Measurements from ENCODE around the gene KCNMA1. TPM values are rescaled to one million over a fixed set of nuclear protein-coding genes. Genes with fewer than 3 reads are reported as not detected.

Gene KCNMA1
- total and polyA plus RNA-seq, 10 of the 15 experiments (the other 5 are each of a cell fraction or from before 2014, with no cell fraction given), result 8.5 to 77.0 (median 21.3) TPM

DNA sequence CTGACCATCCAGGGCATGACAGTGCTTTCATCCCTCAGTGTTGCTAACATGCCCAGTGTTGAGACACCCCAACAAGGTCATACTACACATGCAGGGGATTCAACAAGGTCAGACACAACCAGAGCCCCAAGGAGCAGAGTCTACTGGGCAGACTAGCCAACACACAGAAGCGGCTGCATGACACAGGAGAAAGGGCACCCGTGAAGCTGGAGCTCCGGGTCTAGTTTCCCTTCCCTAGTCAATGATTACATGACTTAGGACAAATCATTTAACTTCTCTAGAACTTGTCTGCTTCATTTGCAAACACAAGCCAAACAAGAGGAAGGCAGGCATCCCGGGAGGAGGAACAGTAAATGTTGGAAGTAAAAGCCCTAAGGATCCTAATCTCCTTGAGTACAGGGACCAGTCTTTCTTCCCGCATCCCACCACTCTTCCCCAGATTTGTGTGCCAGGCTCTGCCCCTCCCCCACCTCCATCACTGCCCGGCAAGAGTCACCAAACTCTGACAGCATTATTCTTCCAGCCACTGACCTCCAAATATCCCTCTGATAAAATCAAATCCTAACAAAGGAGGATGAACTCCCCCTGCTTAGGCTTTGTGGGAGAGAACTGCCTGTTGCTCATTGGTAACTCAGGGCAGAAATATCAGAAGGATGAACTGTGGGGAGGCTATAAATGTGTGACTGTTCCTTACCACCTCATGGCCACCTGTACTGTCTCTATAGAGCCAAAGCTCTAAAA lies 104.3 kb downstream of the KCNMA1 start (continued):
- TF ChIP-seq JUNB (IDR thresholded peaks at IDR 0.05), result no peak
- no peak for TF ChIP-seq RELA (IDR thresholded peaks at IDR 0.05; ENCODE audit: borderline replicate concordance, partially characterized antibody)
- no peak for TF ChIP-seq CBX5 (IDR thresholded peaks at IDR 0.05; ENCODE audit: low read depth)
- no peak for TF ChIP-seq TCF7 (IDR thresholded peaks at IDR 0.05; ENCODE audit: borderline replicate concordance)
- TF ChIP-seq BACH1 (IDR thresholded peaks at IDR 0.05; ENCODE audit: borderline replicate concordance), result no peak
- no peak for TF ChIP-seq ZNF217 (IDR thresholded peaks at IDR 0.05)
- TF ChIP-seq FOS (IDR thresholded peaks at IDR 0.05; ENCODE audit: borderline replicate concordance, extremely low read depth, insufficient read length), result no peak
- no peak for TF ChIP-seq KAT2A (conservative IDR thresholded peaks at IDR 0.05; ENCODE audit: control insufficient read depth, low read depth, low read length)
- no peak for TF ChIP-seq TAF1 (IDR thresholded peaks at IDR 0.05; ENCODE audit: borderline replicate concordance, low read depth, low read length)
- TF ChIP-seq CEBPB (IDR thresholded peaks at IDR 0.05; ENCODE audit: borderline replicate concordance in 1 of 2, low read depth in 2 of 2, low read length in 2 of 2), result no peak
- TF ChIP-seq MTA3 (IDR thresholded peaks at IDR 0.05; ENCODE audit: borderline replicate concordance, low read length), result no peak
- TF ChIP-seq SMAD5 (IDR thresholded peaks at IDR 0.05; ENCODE audit: low read depth), result no peak
- TF ChIP-seq FOXM1 (IDR thresholded peaks at IDR 0.05; ENCODE audit: low read depth, low read length), result no peak

DNA sequence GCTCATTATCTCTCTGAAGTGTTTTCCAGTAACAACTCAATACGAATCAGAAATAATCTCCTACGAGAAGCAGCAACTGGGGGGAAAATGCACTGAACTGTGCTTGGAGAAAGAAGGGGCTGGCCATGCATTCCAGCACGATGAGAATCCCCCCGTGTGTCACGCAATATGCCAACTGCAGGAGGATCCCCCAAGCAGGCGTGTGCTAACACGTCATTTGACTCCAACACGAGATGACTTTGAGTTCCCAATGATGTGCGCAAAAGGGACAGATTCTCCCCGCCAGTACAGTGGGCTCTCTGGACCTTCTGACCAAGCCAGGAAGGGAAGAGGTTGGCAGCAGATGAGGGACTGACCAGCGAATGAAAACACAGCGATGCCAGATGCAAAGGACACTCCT lies 105.5 kb downstream of the KCNMA1 start:
- H3K9ac ChIP-seq (ENCODE audit: control insufficient read depth, insufficient read depth, low read length), result no peak overlapping the region
- in situ Hi-C loops (cut with MboI), result no loop called here
- TF ChIP-seq SRF (IDR thresholded peaks at IDR 0.05; ENCODE audit: low read depth in 2 of 2, low read length in 2 of 2) (no peak), MTA3 (IDR thresholded peaks at IDR 0.05; ENCODE audit: borderline replicate concordance, low read length) (no peak), IKZF2 (IDR thresholded peaks at IDR 0.05) (no peak), RFX5 (IDR thresholded peaks at IDR 0.05; ENCODE audit: low read depth, low read length) (no peak), IRF4 (IDR thresholded peaks at IDR 0.05; ENCODE audit: low read depth, low read length) (no peak)
- TF ChIP-seq, protein P1, sequence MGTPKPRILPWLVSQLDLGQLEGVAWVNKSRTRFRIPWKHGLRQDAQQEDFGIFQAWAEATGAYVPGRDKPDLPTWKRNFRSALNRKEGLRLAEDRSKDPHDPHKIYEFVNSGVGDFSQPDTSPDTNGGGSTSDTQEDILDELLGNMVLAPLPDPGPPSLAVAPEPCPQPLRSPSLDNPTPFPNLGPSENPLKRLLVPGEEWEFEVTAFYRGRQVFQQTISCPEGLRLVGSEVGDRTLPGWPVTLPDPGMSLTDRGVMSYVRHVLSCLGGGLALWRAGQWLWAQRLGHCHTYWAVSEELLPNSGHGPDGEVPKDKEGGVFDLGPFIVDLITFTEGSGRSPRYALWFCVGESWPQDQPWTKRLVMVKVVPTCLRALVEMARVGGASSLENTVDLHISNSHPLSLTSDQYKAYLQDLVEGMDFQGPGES (IDR thresholded peaks at IDR 0.05), result no peak
- TF ChIP-seq, protein P2, sequence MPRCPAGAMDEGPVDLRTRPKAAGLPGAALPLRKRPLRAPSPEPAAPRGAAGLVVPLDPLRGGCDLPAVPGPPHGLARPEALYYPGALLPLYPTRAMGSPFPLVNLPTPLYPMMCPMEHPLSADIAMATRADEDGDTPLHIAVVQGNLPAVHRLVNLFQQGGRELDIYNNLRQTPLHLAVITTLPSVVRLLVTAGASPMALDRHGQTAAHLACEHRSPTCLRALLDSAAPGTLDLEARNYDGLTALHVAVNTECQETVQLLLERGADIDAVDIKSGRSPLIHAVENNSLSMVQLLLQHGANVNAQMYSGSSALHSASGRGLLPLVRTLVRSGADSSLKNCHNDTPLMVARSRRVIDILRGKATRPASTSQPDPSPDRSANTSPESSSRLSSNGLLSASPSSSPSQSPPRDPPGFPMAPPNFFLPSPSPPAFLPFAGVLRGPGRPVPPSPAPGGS (IDR thresholded peaks at IDR 0.05; ENCODE audit: borderline replicate concordance, insufficient read depth, low read depth, low read length, poor library complexity, severe bottlenecking), result no peak

More for the DNA sequence above, 105.5 kb downstream of the KCNMA1 start:
- no peak for FAIRE-seq
- Histone ChIP-seq H3K4me2 (ENCODE audit: control insufficient read depth, insufficient read depth) (no peak overlapping the region), H2AFZ (ENCODE audit: control insufficient read depth, low read depth, low read length) (no peak overlapping the region), H3K9me3 (replicated peaks; ENCODE audit: control insufficient read depth, insufficient read depth, low read length) (no peaks in the 10 kb centered on the region), H3K4me3 (no peak overlapping the region), H3K4me1 (ENCODE audit: control insufficient read depth, insufficient read depth, low read length) (no peaks in the 10 kb centered on the region), H3K79me2 (ENCODE audit: control insufficient read depth, insufficient read depth, low read length) (no peaks in the 10 kb centered on the region), H3K36me3 (ENCODE audit: control insufficient read depth in 2 of 2, insufficient read depth in 2 of 2, low read length in 1 of 2) (no peaks in the 10 kb centered on the region), H3K27me3 (replicated peaks in 1 of 2; ENCODE audit: control insufficient read depth in 2 of 2, insufficient read depth in 2 of 2, low read length in 1 of 2) (no peaks in the 10 kb centered on the region), H4K20me1 (ENCODE audit: control insufficient read depth, insufficient read depth) (no peaks in the 10 kb centered on the region), H3K27ac (ENCODE audit: control insufficient read depth, insufficient read depth) (no peak overlapping the region)
- WGBS (ENCODE audit: insufficient coverage, insufficient replicate concordance, low lambda C conversion rate, missing lambda C conversion rate), result 49% methylated on average over 12 of the region's 12 CpGs
- SMC1A ChIA-PET (ENCODE audit: uncharacterized antibody, unreplicated experiment), result interaction anchor here (0.8 to 1.9 kb wide), 10 partner anchors 10 to 358 kb away, joined by 3 to 16 read pairs (median 3); no protein-coding TSS in a partner anchor
- CTCF ChIA-PET, result interaction anchor here (0.8 to 2.1 kb wide), 4 partner anchors 9 to 181 kb away, joined by 3 to 13 read pairs (median 4); no protein-coding TSS in a partner anchor
- intact Hi-C loops (cut with micrococcal nuclease; ENCODE audit: unreplicated experiment), result no loop called here
- POLR2A ChIA-PET, result interaction anchor here (4.1 kb wide), 1 partner anchor 9 kb away, joined by 17 read pairs; no protein-coding TSS in a partner anchor
- DNase-seq (ENCODE audit: low read depth, low spot score), result no peak
- RAD21 ChIA-PET (ENCODE audit: unreplicated experiment), result interaction anchor here (1.0 to 1.6 kb wide), 2 partner anchors 9 to 104 kb away, joined by 5 to 10 read pairs; no protein-coding TSS in a partner anchor
- no TSS peak for BruUV-seq (replicated peaks)
- no peak for ATAC-seq
